Activated CD8-positive, alpha-beta memory T cell treated with anti-CD3 and anti-CD28 coated beads, Interleukin-2, amount 50 U/mL, for 4 hours (primary cell): ENCODE results near the gene RPS16.

Experiments used
- DNase-seq: peaks from one replicate; pipeline ENCODE4 v3.0.0-alpha.2; 2020

Gene RPS16

DNA sequence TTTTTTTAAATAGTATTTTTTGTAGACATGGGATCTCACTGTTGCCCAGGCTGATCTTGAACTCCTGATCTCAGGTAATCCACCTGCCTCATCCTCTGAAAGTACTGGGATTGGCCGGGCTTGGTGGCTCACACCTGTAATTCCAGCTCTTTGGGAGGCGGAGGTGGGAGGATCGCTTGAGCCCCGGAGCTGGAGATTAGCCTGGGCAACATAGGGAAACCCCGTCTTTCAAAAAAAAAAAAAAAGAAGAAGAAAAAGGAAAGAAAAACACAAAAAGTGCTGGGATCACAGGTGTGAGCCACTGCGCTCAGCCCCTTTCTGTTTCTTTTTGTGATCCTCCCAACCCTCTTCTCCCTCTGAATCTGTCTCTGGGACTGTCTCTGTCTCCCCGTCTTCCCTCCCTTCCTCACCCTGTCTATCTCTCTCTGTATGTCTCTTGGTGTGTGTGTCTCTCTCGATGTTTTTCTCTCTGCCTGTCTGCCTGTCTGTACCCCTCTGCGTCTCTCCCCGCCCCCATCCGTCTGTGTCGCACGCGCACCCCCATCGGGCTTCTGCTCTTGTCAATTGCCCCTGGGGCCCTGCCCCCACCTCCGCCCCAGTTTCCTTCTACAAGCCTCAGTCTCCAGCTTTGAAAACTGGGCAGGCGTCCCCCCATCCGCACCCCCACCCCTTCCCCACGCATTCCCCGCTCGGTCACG lies 29.6 kb downstream of the RPS16 start:
- DNase-seq = peak; percentile 93

DNA sequence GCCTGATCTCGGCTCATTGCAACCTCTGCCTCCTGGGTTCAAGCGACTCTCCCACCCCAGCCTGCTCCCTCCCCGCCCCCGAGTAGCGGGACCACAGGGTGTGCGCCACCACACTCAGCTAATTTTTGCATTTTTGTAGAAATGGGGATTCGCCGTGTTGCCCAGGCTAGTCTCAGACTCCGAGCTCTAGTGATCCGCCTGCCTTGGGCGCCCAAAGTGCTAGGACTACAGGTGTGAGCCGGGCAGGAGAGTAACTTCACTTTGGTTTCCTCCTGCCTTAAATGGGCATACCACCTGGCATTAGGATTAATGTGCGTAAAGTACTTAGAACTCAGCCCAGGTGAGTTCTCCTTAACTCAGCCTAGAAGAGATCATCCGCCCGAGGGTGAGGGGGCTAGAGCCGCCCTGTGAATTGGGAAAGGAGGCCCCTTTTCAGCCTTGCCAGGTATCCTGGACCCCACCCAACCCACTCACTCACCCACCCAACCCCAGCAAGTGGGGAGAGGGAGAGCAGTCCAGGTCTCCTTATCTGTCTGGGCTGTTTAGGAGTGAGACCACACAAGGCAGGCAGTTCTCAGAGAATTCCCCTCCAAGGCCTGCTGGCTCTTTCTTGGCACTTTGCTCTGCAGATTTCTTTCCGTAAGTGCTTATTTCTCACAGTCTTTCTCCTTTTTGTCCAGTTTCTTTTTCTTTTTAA lies 30.3 kb downstream of the RPS16 start:
- no peak for DNase-seq

DNA sequence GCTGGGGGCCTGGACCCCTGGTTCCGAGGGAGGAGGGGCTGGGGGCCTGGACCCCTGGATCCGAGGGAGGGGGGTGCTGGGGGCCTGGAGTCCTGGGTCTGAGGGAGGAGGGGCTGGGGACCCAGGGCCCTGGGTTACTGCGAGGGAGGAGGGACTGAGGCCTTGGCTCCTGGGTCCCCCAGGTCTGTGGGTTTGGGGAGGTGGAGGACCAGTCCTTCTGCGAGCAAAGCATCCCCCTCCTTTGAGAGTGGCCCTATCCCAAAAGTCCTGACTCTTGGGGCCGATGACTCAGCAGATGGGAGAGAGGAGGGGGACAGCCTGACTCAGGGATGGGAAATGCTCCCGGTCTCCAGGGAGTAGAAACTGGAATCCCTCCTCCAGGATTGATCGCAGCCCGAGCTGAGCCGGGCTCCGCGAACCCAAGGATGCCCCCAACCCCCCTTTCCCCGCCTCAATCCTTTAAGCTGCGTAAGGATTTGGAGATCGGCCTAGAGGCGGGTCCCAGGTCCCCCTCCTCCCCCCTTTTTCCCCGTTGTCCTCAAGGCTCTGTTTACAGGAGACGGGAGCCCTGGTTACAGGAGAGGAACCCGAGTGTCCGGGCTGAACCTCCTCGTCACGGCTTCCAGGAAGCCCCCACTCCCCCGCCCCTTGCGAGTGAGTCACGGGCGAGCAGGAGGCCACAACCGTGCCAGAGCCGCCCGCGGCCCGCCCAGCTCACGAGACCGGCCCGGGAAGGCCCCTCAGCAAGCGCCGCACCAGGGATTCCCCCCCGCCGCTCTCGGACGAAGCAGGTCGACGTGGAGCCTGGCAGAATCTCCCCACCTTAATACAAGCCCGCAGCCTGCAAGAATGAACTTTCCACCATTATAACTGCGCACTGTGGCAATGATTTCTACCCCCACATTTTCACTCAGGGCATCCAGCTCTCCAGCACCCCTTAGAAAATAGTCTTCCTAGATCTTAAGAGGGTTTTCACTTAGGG lies 32.1 kb downstream of the RPS16 start:
- peak; percentile 97 for DNase-seq

DNA sequence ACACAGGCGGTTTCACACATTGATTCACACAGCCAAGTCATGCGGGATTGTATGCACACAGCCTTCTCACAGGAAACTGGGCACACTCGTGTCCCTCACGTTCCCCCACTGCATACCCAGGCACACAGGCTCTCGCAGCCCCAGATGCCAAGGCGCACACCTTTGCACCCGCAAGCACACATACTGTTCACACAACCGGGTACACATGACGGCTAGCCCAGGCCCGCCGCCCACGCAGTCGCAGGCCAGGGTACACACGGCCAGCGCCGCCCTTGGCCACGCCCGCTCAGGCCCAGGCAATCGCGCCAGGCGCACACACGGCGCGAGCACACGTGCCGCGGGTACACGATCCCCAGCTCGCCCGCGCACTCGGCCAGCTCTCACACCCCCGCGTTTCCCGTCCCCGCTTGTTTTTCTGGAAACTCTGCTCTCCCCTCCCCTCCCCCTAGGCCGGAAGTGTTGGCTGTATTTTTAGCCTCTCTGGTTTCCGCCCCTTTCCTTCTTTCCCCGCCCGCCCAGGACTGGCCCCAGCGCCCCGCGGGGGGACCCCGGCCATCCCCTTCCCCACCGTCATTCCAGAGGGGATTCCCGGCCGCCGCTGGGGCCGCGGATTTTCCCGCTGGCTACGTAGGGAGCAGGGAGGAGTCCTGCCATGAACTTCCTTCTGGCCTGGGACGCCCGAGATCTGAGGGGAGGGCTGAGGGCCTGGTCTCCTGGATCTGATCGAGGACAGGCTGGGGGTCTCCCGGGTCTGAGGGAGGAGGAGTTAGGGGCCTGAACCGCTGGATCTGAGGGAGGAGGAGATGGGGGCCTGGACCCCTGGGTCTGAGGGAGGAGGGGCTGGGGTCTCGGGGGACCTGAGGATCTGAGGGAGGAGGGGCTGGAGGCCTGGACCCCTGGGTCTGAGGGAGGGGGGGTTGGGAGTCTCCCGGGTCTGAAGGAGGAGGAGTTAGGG lies 33.1 kb downstream of the RPS16 start:
- DNase-seq = peak; percentile 81

DNA sequence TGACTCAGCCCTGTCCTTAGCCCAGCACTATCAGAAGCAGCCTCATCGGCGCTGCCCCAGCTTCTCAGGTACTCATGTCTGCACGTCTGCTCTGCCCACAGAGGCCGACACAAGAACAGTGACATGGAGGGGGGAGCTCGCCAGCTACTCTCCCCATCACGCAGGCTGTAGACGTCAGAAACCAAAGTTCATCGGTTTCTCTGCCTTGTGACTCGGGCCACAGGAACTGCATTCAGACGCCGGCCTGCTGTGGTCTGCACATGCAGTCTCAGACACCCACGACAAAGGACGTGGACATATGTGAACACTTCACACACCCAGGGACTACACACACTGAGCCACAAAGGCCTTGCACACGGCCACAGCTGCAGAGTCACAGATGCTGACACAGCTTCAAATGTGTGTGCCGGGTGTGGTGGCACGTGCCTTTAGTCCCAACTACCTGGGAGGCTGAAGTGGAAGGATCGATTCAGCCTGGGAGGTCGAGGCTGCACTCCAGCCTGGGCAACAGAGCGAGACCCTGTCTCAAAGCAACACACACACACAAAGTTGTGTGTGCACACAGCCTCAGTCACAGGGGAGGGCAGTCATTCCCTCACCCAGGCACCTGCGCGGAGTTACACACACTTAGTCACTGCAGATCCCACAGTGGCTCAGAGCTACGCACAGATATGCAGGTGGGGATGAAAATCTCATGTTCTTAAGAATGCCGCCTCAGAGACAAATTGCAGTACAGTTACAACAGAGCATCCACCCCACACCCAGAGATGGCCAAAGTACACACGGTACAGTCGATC lies 34.0 kb downstream of the RPS16 start:
- DNase-seq = peak; percentile 81

DNA sequence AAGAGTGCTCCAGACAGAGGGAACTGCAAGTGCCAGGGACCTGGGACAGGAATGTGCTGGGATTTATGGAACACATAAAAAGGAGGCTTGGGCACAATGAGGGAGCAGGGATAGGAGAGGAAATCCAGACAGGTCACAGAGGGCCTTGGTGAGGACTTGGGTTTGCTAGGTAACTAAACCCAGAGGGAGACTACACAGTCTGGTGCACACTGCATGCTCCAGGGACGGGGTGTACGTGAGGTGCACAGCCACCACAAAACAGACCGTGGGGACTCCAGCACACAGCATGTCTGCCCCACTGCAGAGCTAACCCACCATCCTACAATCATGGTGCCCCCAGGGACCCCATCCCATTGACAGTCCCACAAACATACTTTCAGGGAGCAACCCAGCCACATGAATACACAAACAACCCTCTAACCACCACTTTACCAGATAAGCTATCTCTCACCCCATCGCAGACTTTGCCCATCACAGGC lies 34.6 kb downstream of the RPS16 start:
- DNase-seq = peak; percentile 32

DNA sequence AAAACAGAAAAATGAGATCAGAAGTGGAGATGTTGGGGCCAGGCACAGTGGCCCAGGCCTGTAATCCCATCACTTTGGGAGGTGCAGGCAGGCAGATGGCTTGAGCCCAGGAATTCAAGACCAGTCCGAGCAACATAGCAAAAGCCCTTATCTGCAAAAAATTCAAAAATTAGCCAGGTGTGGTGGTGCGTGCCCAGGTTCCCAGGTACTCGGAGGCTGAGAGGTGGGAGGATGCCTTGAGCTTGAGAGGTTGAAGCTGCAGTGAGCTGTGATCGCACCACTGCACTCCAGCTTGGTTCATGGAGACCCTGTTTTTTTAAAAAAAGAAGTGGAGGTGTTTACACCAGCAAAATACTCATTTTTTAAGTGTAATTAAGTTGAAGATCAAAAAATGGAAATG lies 35.7 kb downstream of the RPS16 start:
- no peak for DNase-seq

DNA sequence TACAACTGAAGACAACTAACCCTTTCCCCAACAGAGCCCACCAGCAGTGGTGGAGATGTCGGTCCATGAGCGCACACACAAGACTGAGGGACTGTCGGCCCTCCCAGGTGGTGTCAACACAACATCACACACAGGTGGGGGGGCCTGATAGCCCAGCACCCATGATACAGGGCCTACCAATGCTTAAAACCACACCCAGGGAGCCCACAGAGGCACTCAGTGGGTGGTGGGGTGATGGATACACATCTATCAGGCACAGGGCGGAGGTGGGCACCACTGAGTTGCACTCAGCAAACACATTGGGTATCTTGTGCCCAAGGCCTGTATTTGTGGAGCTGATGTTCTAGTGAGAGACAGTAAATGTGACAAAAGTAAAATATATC lies 36.1 kb downstream of the RPS16 start:
- DNase-seq = no peak

DNA sequence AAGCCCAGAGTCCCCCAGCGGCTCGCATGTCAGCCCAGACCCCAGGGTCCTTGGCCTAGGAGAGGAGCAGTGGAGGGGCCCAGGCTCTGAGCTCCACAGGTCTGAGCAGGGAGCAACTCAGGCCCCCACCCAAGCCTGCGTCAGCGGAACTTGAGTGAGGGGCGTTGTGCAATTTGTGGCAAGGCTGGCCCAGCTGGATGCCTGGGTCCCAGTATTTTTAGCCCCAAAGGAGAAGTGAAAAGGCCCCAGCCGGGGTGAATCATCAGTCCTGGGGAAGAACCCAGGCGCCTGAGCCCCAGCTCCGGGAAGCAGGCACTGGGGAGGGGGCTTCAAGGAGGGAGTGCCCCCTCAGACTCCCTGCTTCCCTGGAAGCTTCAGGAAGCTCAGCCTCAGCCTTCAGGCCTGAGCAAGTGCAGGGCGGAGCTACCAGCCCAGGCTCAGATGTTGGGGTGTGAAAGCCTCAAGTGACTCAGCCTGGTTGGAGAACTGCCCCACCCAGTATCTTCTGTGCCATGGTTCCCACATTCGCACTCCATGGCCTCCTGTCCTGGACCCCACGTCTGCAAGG lies 37.4 kb downstream of the RPS16 start:
- DNase-seq = peak; percentile 59

DNA sequence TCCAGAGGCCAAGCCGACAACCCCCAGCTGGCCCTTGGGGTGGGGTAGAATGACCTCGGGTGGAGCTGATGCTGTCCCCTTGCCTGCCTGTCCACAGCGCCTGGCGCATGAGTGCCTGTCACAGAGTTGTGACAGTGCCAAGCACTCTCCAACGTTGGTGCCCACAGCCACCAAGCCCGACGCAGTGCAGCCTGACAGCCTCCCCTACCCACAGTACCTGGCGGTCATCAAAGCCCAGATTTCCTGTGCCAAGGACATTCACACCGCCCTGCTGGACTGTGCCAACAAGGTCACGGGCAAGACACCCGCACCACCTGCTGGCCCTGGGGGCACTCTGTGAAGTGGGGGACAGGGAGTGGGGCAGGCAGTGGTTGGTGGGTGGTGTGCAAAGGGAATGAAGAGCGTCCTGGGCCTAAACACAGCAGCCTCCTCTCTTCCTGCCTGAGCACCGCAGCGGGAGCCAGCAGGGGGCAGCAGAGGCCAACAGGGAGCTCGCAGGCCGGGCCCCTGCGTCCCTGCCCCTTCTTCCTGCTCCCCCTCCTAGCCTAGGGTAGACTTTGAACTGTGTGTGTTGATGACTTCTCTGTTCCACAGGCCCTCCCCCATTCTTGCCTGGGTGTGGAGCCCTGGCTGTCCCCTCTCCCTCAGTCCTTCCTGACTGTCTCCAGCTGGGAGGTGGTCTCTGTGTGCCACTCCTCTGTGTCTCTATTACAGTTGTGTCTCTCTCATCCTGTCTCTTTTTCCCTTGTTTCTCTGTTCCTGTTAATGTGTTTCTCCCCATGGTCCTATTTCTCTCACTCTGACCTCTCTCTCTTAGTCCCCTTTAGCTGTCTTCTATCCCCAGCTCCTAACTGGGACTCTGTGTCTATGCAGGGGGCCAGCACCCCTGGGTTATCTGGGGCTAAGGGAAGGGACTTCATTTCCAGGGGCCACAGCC lies 38.1 kb downstream of the RPS16 start:
- DNase-seq = peak; percentile 97

DNA sequence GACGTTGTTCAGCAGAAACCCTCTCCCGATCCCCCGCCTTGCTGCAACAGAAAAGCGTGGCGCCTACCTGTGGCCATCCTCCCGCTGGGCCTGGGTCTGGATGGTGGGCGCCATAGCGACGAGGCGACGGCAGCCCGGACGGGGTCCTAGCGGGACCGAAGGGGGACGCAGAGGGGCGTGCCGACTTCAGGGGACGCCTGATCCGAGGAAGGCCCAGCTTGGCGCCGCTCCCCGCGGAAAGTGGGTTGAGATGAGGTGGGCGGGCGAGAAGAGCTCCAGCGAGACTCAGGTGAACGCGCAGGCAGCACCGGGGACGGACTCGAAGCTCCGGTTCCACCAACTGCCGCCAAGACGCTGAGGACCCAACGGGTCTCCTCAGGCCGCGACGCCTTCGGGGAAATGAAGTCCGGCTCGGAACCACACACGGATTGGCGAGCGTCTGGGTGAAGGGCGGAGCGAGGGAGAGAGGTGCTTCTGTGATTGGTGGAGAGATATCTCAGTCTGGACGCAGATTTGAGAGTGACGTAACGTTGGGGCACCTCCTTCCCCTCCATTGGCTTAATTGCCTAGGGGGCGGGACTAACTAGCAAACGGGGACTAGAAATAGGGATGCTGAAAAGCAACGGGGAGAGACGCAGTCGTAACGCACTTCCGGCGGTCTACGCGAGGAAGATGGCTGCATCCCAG lies 44.9 kb downstream of the RPS16 start, which contains the start of the genes MED29 and PAF1:
TSS of gene MED29 (plus strand) at position 628 of the 687 bp plus-strand sequence. CDS start at position 673, 45 bp downstream.
TSS of gene PAF1 (minus strand) at position 356 of the 687 bp plus-strand sequence. CDS start at position 114, 242 bp downstream.
- DNase-seq = peak; percentile 93

DNA sequence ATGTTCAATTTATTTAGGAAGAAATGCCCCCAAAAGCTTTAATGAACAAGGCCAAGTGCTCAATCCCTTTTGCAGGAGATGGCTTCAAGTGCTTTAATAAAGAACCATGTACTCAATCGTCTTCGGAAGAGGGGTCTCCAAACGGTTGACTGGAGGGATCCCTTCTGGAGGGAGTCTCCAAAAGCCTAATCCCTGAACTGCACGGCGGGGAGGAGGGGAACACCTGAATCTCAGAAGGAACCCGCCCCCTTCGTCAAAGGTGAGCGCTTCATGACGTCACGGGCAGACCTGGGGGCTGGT lies 45.3 kb downstream of the RPS16 start:
- DNase-seq = peak; percentile 80

DNA sequence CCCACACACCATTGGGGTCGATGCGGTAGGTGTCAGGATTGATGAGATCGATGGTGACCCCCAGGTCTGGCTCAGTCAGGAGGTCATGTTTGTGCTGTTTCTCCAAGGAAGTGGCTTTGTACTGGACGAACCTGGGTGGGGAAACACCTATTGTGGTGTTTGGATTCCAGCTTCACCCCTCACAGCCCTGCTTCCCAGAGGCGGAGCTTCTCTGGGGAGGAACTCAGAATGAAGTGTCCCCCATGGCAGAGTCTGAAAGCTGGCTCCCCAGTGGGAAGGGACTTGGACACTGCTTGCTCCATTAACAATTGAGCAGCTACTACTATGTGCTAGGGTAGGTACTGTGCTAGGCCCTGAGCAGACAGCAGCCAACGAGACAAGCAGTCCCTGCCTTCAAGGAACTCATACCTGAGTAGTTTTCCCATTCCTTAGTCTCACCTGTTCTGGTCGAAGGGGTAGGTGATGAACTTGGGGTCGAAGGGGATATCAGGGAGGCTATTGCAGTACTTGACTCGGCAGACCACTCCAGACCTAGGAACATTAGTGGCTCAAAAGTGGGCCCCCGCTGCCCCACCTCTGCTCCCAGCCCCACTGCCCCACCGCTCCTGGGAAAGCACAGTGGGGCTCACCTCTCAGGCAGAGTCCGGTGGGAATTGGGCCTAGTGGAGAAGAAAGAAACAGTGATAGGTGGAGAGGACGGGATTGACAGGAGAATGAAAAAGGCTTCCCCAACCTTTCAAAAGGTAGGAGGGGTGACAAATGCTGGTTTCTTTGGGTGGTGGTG lies 45.9 kb downstream of the RPS16 start:
- DNase-seq = no peak

DNA sequence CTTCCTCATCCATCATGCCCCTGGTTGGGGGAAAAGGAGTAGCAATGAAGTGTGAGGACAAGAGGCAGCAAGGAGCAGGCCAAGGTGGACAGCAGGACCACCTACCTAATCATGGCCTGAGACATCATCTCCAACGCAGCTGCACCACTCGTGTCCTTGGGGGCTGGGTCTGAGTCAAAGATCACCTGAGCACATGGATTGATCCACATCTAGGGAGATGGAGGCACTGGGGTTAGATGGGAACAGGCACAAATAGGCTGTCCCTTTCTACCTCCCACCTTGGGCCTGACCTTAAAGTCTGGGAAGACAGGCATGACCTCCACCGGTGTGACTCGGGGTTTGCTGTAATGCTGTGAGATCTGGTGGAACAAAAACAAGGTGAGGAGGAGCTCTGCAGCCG lies 47.1 kb downstream of the RPS16 start:
- DNase-seq = no peak

DNA sequence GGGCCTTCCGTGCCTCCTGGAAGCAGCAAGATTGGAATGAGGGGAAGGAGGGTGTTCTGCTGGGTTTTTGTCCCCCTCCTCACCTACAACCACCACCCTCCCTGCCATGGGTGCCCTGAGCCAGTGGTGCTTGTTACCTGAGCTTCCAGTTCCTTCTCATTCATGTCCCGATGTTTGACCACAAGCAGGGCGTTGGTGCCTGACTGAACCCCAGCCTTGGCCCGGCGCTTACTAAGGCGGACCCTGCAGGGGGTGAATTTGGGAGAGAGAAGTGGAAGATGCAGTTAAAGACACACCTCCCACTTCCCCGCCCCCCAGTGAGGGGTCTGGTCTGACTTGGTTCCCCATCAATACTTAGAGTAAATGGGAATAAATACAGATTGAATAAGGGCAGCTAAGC lies 49.2 kb downstream of the RPS16 start:
- DNase-seq = no peak

DNA sequence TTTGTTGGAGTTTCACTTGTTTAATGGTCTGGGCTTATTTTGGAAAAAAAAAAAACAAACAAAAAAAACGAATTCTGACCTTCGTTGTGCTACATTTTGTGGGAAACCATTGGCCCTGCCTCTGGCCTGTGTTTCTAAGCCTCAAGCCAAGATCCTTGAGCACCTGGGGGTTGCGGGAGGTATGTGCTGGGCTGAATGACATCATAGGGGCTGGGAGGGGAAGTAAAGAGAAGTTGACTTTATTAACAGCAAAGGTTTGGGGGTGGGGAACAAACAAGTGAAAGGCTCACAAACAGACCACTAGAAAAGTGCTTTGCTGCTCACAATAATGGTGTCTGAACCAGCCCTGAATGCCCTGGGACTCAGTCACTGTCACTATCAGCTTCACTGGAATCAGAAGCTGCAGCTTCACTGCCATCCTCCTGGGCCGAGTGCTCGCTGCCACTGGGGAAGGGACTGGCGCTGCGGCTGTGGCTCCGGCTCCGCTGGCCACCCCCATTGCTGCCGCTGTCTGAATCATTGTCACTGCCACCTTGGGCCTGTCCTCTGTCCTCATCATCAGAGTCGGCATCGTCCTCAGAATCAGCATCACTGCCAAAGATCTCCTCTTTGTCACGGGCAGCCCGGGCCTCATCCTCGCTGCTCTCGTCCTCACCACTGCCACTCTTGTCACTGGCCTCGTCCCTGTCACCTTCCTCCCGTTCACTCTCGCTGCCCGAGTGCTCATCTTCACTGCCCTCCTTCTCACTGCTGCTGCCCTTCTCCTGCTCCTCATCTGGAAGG lies 49.9 kb downstream of the RPS16 start:
- DNase-seq = no peak

DNA sequence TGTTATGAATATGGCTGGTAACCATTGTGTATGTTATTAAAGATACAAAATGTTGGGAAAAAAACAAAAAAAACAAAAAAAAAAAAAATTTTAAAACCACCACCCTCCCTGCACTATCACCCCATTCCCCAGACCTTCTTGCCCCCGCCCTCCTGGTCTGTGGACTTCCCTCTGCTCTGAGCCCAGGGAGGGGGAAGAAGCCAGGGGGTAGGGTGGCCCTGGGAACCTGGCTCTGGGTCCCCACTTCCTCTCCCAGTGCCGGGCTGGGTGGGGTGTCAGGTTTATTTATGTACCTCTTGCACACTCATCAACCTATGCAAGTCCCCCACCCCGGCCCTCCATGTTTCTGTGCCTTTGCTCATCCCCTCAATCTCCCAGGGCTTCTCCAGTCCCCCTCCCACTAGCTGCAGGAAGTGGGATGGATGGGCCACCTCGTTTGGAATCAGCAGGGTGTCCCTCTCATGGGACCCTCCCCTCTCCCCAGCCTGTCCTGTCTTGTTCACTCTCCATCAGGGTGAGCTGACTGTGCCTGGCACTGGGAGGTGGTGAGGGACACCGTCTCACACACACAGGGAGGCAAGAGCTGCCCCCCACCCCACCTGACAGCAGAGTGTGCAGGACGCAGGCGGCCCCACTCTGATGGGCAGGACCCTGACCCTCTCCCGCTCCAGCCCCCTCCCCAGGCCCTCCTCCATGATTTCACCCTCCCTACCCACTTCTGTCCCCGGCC lies 50.7 kb downstream of the RPS16 start:
- DNase-seq = no peak
